ENCODE data around the gene ENTHD1. TPM values are rescaled to one million over a fixed set of nuclear protein-coding genes. Genes with fewer than 3 reads are reported as not detected.
"Not testable (repeated sequence)": the region's sequence is repeated elsewhere in the genome, so short reads cannot be mapped to it uniquely, and the experiment has no call there.

Gene ENTHD1
- total RNA-seq, 4 donors from 2014 or later: not detected

DNA sequence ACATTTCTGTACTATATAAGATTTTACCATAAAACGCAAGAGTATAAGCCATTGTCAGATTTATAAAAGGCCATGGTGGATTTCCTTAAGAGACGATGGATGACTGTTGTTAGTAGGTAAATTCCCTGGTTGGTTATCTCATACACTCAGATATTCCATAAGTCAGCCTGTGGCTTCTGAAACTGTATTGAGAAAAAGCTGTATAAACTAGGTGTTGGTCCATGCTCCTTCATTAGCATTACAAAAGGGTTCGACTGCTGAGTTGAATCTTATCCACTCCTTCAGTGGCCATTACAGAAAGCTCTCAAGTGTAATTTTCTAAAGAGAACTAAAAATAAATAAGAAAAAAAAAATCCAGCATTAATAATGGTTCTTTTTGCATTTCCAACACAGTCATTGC, 12.6 kb upstream of the ENTHD1 start:
- Histone ChIP-seq H3K27me3 (no peaks in the 10 kb centered on the region), H3K9me3 (no peaks in the 10 kb centered on the region), H3K27ac (peak overlapping the region in 3 of 4 donors; percentile 28 to 51 (median 41)), H3K4me3 (no peak overlapping the region), H3K4me1 (no peaks in the 10 kb centered on the region), H3K36me3 (no peaks in the 10 kb centered on the region)
- TF ChIP-seq, protein P1, sequence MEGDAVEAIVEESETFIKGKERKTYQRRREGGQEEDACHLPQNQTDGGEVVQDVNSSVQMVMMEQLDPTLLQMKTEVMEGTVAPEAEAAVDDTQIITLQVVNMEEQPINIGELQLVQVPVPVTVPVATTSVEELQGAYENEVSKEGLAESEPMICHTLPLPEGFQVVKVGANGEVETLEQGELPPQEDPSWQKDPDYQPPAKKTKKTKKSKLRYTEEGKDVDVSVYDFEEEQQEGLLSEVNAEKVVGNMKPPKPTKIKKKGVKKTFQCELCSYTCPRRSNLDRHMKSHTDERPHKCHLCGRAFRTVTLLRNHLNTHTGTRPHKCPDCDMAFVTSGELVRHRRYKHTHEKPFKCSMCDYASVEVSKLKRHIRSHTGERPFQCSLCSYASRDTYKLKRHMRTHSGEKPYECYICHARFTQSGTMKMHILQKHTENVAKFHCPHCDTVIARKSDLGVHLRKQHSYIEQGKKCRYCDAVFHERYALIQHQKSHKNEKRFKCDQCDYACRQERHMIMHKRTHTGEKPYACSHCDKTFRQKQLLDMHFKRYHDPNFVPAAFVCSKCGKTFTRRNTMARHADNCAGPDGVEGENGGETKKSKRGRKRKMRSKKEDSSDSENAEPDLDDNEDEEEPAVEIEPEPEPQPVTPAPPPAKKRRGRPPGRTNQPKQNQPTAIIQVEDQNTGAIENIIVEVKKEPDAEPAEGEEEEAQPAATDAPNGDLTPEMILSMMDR (IDR thresholded peaks at IDR 0.05): no peak
- no peak for TF ChIP-seq POLR2A (IDR thresholded peaks at IDR 0.05)
- no peak for DNase-seq

DNA sequence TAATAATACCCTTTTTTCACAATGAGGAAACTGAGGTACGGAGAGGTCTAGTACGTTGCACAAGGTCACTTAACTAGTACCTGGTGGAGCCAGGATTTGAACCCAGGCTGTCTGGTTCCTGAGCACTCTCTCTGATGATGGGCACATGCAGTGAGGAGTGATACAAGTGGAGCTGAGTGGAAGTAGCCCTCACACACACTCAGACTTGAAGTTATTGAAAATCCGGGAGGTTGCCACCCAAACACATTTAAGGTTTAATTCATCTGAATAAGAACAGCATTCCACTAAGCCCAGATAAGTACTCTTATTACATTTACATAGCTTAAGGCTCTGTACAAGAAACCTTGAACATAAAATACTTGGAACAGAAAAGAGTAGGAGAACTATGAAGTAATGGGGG, 12.1 kb upstream of the ENTHD1 start:
- no peak for DNase-seq
- TF ChIP-seq, protein P1 (IDR thresholded peaks at IDR 0.05): no peak
- no peak for TF ChIP-seq POLR2A (IDR thresholded peaks at IDR 0.05)
- no peaks in the 10 kb centered on the region for H3K27me3 ChIP-seq
- H3K4me1 ChIP-seq: no peaks in the 10 kb centered on the region
- no peaks in the 10 kb centered on the region for H3K9me3 ChIP-seq
- H3K27ac ChIP-seq: peak overlapping the region; percentile 20 to 51 (median 34)
- H3K4me3 ChIP-seq: peak overlapping the region in 1 of 4 donors; percentile 24
- no peaks in the 10 kb centered on the region for H3K36me3 ChIP-seq

DNA sequence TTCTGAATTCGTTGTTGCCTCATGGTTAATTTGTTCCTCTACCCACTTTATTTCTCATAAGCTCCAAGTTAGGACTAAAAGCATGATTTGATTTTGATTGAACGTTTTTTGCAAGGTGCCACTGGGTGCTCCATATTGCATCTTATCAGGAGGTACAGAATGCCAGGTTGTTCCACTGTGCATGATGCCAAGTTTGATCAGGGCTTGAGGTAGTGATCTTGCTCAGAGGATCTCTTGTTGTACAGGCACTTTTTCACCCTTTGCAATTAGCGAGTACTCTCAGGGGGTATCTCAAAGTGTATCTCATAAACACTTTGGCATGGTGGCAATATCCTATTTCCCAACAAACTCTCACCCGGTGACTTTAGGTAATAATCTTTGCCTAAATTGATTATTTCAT, 11.3 kb upstream of the ENTHD1 start:
- TF ChIP-seq, protein P1 (IDR thresholded peaks at IDR 0.05): no peak
- no peak for TF ChIP-seq POLR2A (IDR thresholded peaks at IDR 0.05)
- no peak for DNase-seq
- Histone ChIP-seq H3K27ac (peak overlapping the region; percentile 20 to 61 (median 43)), H3K4me3 (peak overlapping the region in 1 of 4 donors; percentile 24), H3K9me3 (no peaks in the 10 kb centered on the region), H3K36me3 (no peaks in the 10 kb centered on the region), H3K27me3 (no peaks in the 10 kb centered on the region), H3K4me1 (no peaks in the 10 kb centered on the region)

DNA sequence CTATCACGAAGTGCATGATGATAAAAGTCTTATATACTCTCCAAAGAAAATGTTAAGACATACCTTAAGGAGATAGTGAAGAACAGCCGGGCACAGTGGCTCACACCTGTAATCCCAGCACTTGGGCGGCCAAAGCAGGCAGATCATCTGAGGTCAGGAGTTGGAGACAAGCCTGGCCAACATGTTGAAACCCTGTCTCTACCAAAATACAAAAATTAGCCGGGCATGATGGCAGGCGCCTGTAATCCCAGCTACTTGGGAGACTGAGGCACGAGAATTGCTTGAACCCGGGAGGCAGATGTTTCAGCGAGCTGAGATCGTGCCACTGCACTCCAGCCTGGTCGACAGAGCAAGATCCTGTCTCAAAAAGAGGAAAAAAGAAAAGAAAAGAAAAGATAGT, 10.5 kb upstream of the ENTHD1 start:
- Histone ChIP-seq H3K27ac (peak overlapping the region; percentile 45 to 64 (median 57)), H3K4me3 (peak overlapping the region in 3 of 4 donors; percentile 2 to 24 (median 4))
- H3K36me3 ChIP-seq: not testable (repeated sequence)

DNA sequence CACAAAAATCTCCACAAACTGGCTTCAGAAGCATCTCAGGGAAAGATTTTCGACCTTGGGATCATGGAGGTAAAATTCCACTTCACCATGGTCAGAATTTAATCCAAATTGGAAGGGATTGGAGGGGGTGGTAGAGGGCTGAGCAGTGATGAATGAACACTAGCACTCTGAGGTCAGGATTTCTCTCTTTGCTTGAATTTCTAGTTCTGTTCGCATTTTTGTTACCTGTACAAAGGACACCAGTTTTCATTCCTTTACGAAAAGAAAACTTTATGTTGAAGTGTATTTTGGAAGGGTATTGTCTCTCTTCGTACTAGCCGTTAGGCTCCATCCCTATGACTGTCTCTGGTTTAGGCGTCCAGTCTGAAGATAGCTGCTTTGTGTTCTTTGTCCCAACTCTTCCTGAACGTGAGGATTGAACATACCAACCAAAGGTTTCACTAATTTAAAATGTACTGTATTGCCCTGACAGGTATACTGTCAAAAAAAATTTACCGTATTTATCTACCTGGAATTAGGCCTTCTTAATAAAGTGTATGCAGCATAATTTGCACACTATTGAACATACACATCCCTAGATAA, 8.1 kb upstream of the ENTHD1 start:
- Histone ChIP-seq H3K27ac (peak overlapping the region; percentile 29 to 74 (median 62)), H3K27me3 (no peaks in the 10 kb centered on the region), H3K4me1 (peaks cover 0 to 4% (median 0%) of the 10 kb centered on the region in 4 donors), H3K9me3 (no peaks in the 10 kb centered on the region), H3K36me3 (no peaks in the 10 kb centered on the region), H3K4me3 (peak overlapping the region; percentile 16 to 37 (median 30))
- TF ChIP-seq POLR2A (IDR thresholded peaks at IDR 0.05): no peak
- TF ChIP-seq, protein P1 (IDR thresholded peaks at IDR 0.05): no peak
- DNase-seq: no peak

More for the DNA sequence above, 10.5 kb upstream of the ENTHD1 start:
- DNase-seq, H3K27me3 ChIP-seq, H3K4me1 ChIP-seq, H3K9me3 ChIP-seq: not testable (repeated sequence)

DNA sequence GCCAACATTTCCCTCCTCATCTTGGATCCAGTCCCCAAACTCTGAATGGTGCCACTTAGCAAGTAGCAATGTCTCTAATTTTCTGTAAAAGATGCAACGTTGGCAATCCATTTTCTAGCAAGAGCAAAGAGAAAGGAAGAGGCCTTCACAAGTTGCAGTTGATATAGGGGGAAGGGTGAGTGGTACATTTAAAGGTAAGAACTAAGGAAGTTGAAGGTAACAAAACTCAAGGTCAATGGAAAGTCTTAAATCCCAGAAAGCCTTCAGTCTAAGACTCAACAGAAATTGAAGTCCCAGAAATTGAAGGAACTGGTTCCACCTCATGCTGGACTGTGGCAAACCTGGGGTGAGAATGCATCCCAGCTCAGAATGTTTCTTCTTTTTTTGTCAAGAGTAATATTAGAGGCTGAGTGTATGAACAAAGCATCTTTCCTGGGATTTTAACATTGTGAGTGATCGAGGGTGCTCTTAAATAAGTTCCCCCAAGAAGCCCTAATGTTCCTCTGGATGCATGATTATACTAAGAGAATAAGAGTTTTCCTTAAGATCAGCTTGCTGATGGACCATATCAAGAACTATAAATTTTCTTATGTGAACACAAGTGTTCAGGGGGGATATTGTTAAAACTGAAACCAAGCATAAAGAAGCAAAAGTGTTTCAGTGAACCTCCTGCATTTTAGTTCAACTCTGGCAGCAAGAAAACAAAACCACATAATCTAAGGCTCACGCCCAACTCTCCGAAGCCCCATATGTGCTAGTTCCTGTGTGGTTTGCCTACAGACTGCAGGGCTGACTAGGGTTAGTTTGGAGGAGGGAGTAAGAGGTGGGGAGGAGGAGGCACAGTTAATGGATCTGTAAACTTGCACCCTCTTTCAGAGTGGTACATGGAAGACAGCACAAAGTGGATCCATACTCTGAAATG, 7.0 kb upstream of the ENTHD1 start, which contains the start of gene GRAP2:
TSS of gene GRAP2 (plus strand) at position 779 of the 922 bp plus-strand sequence. CDS start 46,023 bp downstream, outside the sequence.
- TF ChIP-seq POLR2A (IDR thresholded peaks at IDR 0.05): peak; percentile 46 to 53
- TF ChIP-seq, protein P1 (IDR thresholded peaks at IDR 0.05): no peak
- Histone ChIP-seq H3K4me1 (peaks cover 0 to 4% (median 0%) of the 10 kb centered on the region in 4 donors), H3K27me3 (no peaks in the 10 kb centered on the region), H3K4me3 (peak within 1 kb of the TSS; percentile 16 to 37 (median 30)), H3K36me3 (no peaks in the 10 kb centered on the region), H3K27ac (peak within 1 kb of the TSS; percentile 55 to 74 (median 62)), H3K9me3 (no peaks in the 10 kb centered on the region)
- peak in 2 of 3 donors; percentile 75 to 79 for DNase-seq

Measured in Peyer's patch (tissue), 4 donors.